Neural cell (in vitro differentiated cells): ENCODE results near the gene GZF1. TPM values are rescaled to one million over a fixed set of nuclear protein-coding genes. Genes with fewer than 3 reads are reported as not detected.

ENCODE experiments used
- H2AFZ ChIP-seq: fragments of 200-600, 300-800 bp; sonication (generic), shearing (Covaris generic); 2 replicates; pipeline ENCODE4 v1.6.0; 2014; ENCODE audit warnings: low read depth, mild to moderate bottlenecking, antibody characterized with exemption, low read length, moderate library complexity
- H3F3A ChIP-seq: fragments of 200-600 bp; shearing (Covaris generic); 2 replicates; pipeline ENCODE4 v1.6.1; 2016; ENCODE audit warnings: mild to moderate bottlenecking, moderate library complexity, mixed read lengths, antibody characterized with exemption, low read length; ENCODE audit not compliant: insufficient read depth, poor library complexity, severe bottlenecking
- H3K27ac ChIP-seq: fragments of 200-600, 300-800 bp; sonication (generic), shearing (Covaris generic); 2 replicates; pipeline ENCODE4 v1.5.1; 2014; ENCODE audit warnings: mild to moderate bottlenecking, low read length, moderate library complexity
- H3K27me3 ChIP-seq: fragments of 300-800, 200-600 bp; sonication (generic), shearing (Covaris generic); 2 replicates; pipeline ENCODE4 v1.6.0; 2014; ENCODE audit warnings: mild to moderate bottlenecking, low read depth, low read length, moderate library complexity; ENCODE audit not compliant: insufficient read depth
- H3K36me3 ChIP-seq: fragments of 300-800, 200-600 bp; sonication (generic), shearing (Covaris generic); 2 replicates; pipeline ENCODE4 v1.5.1; 2014; ENCODE audit warnings: mild to moderate bottlenecking, antibody characterized with exemption, low read length, moderate library complexity; ENCODE audit not compliant: insufficient read depth
- H3K4me2 ChIP-seq: fragments of 300-800, 200-600 bp; sonication (generic), shearing (Covaris generic); 2 replicates; pipeline ENCODE4 v1.6.0; 2014; ENCODE audit warnings: mild to moderate bottlenecking, low read length
- H3K4me3 ChIP-seq: fragments of 300-800, 200-600 bp; sonication (generic), shearing (Covaris generic); 2 replicates; pipeline ENCODE4 v1.5.1; 2014; ENCODE audit warnings: mild to moderate bottlenecking, low read length, moderate library complexity
- H3K79me2 ChIP-seq: fragments of 200-600 bp; shearing (Covaris generic); replicated peaks from 2 replicates; pipeline ENCODE4 v1.6.0; 2014; ENCODE audit warnings: mild to moderate bottlenecking, low read length, moderate library complexity; ENCODE audit not compliant: insufficient read depth
- H3K9ac ChIP-seq: fragments of 300-800, 200-600 bp; sonication (generic), shearing (Covaris generic); 2 replicates; pipeline ENCODE4 v1.6.1; 2016; ENCODE audit warnings: mild to moderate bottlenecking, low read length, mixed read lengths
- H3K9me2 ChIP-seq: fragments of 200-600 bp; shearing (Covaris generic); 2 replicates; pipeline ENCODE4 v1.6.1; 2016; ENCODE audit warnings: mild to moderate bottlenecking, low read length, mixed read lengths; ENCODE audit not compliant: insufficient read depth
- H3K9me3 ChIP-seq: fragments of 200-600, 300-800 bp; sonication (generic), shearing (Covaris generic); 2 replicates; pipeline ENCODE4 v1.6.1; 2016; ENCODE audit warnings: mild to moderate bottlenecking, mixed run types, low read length, moderate library complexity, mixed read lengths
- H4K20me1 ChIP-seq: fragments of 200-600 bp; shearing (Covaris generic); 2 replicates; pipeline ENCODE4 v1.6.1; 2016; ENCODE audit warnings: mild to moderate bottlenecking, mixed run types; ENCODE audit not compliant: insufficient read depth
- CTCF ChIP-seq: fragments of 450-650 bp; IDR thresholded peaks from 2 replicates; pipeline ENCODE4 v1.5.1; 2014; ENCODE audit warnings: antibody characterized with exemption, mild to moderate bottlenecking, moderate library complexity; ENCODE audit not compliant: poor library complexity, severe bottlenecking
- EP300 ChIP-seq: fragments of 450-650 bp; conservative IDR thresholded peaks from 2 replicates; pipeline ENCODE4 v1.6.1; 2014; ENCODE audit warnings: antibody characterized with exemption, mild to moderate bottlenecking, moderate library complexity; ENCODE audit not compliant: poor library complexity, severe bottlenecking
- EZH2 ChIP-seq: fragments of 200-600, 300-800 bp; shearing (Covaris generic), sonication (generic); IDR thresholded peaks from 2 replicates; pipeline ENCODE4 v1.6.1; 2014; ENCODE audit warnings: antibody characterized with exemption, low read length, borderline replicate concordance, mild to moderate bottlenecking; ENCODE audit not compliant: insufficient read depth, poor library complexity, severe bottlenecking
- MXI1 ChIP-seq: fragments of 450-650 bp; conservative IDR thresholded peaks from 2 replicates; pipeline ENCODE4 v1.6.1; 2014; ENCODE audit warnings: antibody characterized with exemption, mild to moderate bottlenecking; ENCODE audit not compliant: poor library complexity, severe bottlenecking
- POLR2AphosphoS5 ChIP-seq: IDR thresholded peaks from 2 replicates; pipeline ENCODE4 v1.6.1; 2012
- RAD21 ChIP-seq: fragments of 450-650 bp; conservative IDR thresholded peaks from 2 replicates; pipeline ENCODE4 v1.6.1; 2014; ENCODE audit warnings: antibody characterized with exemption, mild to moderate bottlenecking, moderate library complexity
- REST ChIP-seq: IDR thresholded peaks from 2 replicates; pipeline ENCODE4 v1.6.1; 2012; ENCODE audit warnings: borderline replicate concordance
- SMC3 ChIP-seq: fragments of 450-650 bp; conservative IDR thresholded peaks from 2 replicates; pipeline ENCODE4 v1.6.1; 2014; ENCODE audit warnings: antibody characterized with exemption, mild to moderate bottlenecking, moderate library complexity; ENCODE audit not compliant: poor library complexity
- TAF1 ChIP-seq: IDR thresholded peaks from 2 replicates; pipeline ENCODE4 v1.6.1; 2012; ENCODE audit warnings: low read depth
- polyA plus RNA-seq: library from polyadenylated mRNA; depleted of rRNA; stranded (reverse); fragments of >200 nt; gene quantifications from 2 replicates; pipeline ENCODE4 v1.2.3, GENCODE V29; 2014

GZF1 gene
- polyA plus RNA-seq, 1 donor from 2014 or later, result 13.8 TPM

- Histone ChIP-seq H3K79me2 (peaks cover 18% of the 10 kb centered on the region), H3K27ac (peak overlapping the region; percentile 88), H3K9me2 (no peaks in the 10 kb centered on the region), H3K9ac (peak overlapping the region; percentile 90), H3K4me3 (peak overlapping the region; percentile 100), H4K20me1 (no peaks in the 10 kb centered on the region), H3K27me3 (no peaks in the 10 kb centered on the region), H3K9me3 (no peaks in the 10 kb centered on the region), H2AFZ (peak overlapping the region; percentile 65), H3K4me2 (peak overlapping the region; percentile 73), H3F3A (peaks cover 7% of the 10 kb centered on the region), H3K36me3 (no peaks in the 10 kb centered on the region)
- TF ChIP-seq RAD21, result no peak
- no peak for TF ChIP-seq SMC3
- no peak for TF ChIP-seq EP300
- TF ChIP-seq TAF1, result peak; percentile 64
- no peak for TF ChIP-seq EZH2
- TF ChIP-seq CTCF, result no peak
- peak; percentile 43 for TF ChIP-seq POLR2AphosphoS5
- no peak for TF ChIP-seq REST
- TF ChIP-seq MXI1, result peak; percentile 97
Measured at GRCh38 chr20:23350904-23351838, 10.8 kb upstream of the GZF1 start.

DNA sequence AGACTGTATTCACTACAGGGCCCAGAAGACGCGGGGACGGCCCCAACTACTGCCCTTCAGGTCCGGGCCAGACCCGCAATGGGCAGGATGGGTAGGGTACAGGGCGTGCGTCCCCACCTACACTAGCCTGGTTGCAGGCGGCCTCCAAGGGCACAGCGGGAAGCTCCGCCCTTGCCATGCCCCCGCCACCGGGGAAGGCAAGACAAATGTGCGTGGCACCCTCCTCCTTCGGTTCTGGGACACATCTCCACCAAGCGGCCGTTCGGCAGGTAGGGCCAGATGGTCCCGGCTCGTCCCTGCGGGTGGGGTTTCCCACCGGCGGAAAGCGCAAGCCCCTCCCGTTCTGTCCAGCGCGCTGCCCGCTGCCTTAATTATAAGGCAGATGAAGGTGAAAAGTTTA, 5.8 kb upstream of the GZF1 start:
- Histone ChIP-seq H3K79me2 (peaks cover 18% of the 10 kb centered on the region), H3K36me3 (no peaks in the 10 kb centered on the region), H4K20me1 (no peaks in the 10 kb centered on the region), H3K27ac (no peak overlapping the region), H3K4me3 (no peak overlapping the region), H3K9me2 (no peaks in the 10 kb centered on the region), H3K9me3 (no peaks in the 10 kb centered on the region), H3F3A (peaks cover 4% of the 10 kb centered on the region), H2AFZ (no peak overlapping the region), H3K27me3 (no peaks in the 10 kb centered on the region), H3K9ac (no peak overlapping the region), H3K4me2 (no peak overlapping the region)
- TF ChIP-seq RAD21 (no peak), EP300 (no peak), REST (no peak), EZH2 (no peak), TAF1 (no peak), SMC3 (no peak), CTCF (no peak), MXI1 (no peak), POLR2AphosphoS5 (no peak)
